ENCODE data around the gene CYP2A7.
"Not testable (repeated sequence)": the region's sequence is repeated elsewhere in the genome, so short reads cannot be mapped to it uniquely, and the experiment has no call there.

CYP2A7 gene

GRCh38 chr19:40838477-40838876, 43.6 kb downstream of the CYP2A7 start:
- not testable (repeated sequence) for DNase-seq

GRCh38 chr19:40836754-40837429, 45.1 kb downstream of the CYP2A7 start:
- DNase-seq: no peak

- DNase-seq: peak; percentile 1
These were observed 48.1 kb downstream of the CYP2A7 start for GRCh38 chr19:40833728-40834533.

GRCh38 chr19:40832431-40832790, 49.6 kb downstream of the CYP2A7 start:
- not testable (repeated sequence) for DNase-seq

- peak; percentile 2 for DNase-seq
These were observed 50.3 kb downstream of the CYP2A7 start for GRCh38 chr19:40831502-40832430.

GRCh38 chr19:40830741-40831140, 51.3 kb downstream of the CYP2A7 start:
- DNase-seq: not testable (repeated sequence)

GRCh38 chr19:40829205-40829604, 52.8 kb downstream of the CYP2A7 start:
- no peak for DNase-seq

- no peak for DNase-seq
These were observed 54.4 kb downstream of the CYP2A7 start for GRCh38 chr19:40827386-40828247.

GRCh38 chr19:40826699-40827385, 55.2 kb downstream of the CYP2A7 start:
- DNase-seq: peak; percentile 63

- not testable (repeated sequence) for DNase-seq
These were observed 55.7 kb downstream of the CYP2A7 start for GRCh38 chr19:40826312-40826698.

- not testable (repeated sequence) for DNase-seq
These were observed 56.5 kb downstream of the CYP2A7 start for GRCh38 chr19:40825460-40826095.
